Measurements from ENCODE around the gene MCRIP1. TPM values are rescaled to one million over a fixed set of nuclear protein-coding genes. Genes with fewer than 3 reads are reported as not detected.
A peak's percentile ranks its signal among the peaks of the same experiment; 100 is the strongest.

The MCRIP1 gene
- total and polyA plus RNA-seq, 9 of the 15 experiments (the other 6 are each of a cell fraction or from before 2014, with no cell fraction given) = 0.39 to 35.8 (median 9.7) TPM

DNA sequence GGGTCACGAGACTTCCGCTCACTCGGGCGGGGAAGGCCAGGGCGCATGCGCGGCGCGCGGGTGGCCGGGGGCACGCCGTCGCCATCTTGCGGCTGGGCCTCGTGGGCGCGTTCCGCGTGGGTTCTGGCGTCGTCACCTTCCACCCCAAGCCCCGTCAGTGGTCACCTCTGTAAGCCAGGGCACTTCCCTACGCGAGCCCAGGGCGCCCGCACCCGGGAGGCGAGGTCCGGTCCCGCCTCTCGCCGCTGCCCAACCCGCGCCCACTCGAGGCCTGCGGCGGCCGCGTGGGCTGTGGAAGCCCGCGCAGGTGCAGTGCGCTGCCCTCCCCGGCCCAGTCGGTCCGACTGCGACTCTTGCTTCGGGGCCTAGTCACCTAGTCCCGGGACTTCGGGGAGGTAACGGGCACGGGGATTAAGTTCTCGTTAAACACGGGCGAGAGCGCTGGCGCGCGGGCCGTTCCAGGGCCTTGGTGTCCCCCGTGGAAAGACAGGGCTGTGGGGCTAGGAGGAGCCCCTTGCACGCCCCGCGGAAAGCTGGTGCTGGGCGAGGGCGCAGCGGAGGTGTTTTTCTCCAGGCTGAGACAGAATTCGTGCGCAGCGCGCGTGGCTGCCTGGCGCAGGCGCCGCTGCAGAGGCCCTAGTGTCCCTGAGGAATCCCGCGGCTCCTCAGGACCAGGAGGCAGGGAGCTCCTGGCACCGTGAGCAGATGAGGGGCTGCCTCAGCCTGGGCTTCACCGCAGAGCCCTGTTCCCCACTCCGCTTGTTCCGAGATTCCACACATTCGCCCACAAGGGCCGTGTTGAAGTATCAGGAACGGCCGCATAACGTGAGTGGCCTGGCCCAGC is 38.5 kb upstream of the MCRIP1 start (continued):
- TF ChIP-seq, protein P1, sequence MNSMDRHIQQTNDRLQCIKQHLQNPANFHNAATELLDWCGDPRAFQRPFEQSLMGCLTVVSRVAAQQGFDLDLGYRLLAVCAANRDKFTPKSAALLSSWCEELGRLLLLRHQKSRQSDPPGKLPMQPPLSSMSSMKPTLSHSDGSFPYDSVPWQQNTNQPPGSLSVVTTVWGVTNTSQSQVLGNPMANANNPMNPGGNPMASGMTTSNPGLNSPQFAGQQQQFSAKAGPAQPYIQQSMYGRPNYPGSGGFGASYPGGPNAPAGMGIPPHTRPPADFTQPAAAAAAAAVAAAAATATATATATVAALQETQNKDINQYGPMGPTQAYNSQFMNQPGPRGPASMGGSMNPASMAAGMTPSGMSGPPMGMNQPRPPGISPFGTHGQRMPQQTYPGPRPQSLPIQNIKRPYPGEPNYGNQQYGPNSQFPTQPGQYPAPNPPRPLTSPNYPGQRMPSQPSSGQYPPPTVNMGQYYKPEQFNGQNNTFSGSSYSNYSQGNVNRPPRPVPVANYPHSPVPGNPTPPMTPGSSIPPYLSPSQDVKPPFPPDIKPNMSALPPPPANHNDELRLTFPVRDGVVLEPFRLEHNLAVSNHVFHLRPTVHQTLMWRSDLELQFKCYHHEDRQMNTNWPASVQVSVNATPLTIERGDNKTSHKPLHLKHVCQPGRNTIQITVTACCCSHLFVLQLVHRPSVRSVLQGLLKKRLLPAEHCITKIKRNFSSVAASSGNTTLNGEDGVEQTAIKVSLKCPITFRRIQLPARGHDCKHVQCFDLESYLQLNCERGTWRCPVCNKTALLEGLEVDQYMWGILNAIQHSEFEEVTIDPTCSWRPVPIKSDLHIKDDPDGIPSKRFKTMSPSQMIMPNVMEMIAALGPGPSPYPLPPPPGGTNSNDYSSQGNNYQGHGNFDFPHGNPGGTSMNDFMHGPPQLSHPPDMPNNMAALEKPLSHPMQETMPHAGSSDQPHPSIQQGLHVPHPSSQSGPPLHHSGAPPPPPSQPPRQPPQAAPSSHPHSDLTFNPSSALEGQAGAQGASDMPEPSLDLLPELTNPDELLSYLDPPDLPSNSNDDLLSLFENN (IDR thresholded peaks at IDR 0.05; ENCODE audit: low read depth in 2 of 2, low read length in 2 of 2) = 0 out of 4 replicates have a peak, but pooled peaks of 1 of the 2 experiments have one; percentile 26
- no peak for TF ChIP-seq PYGO2 (tag; IDR thresholded peaks at IDR 0.05)
- TF ChIP-seq LARP7 (IDR thresholded peaks at IDR 0.05) = 0 out of 2 replicates have a peak, but pooled peaks have one; percentile 18
- no peak for TF ChIP-seq SNRNP70 (optimal IDR thresholded peaks at IDR 0.05; ENCODE audit: low read depth, low read length)
- TF ChIP-seq OTX1 (CRISPR knock-in tag; IDR thresholded peaks at IDR 0.05) = no peak; the same call in 1 of the 2 replicates
- TF ChIP-seq DMBX1 (CRISPR knock-in tag; IDR thresholded peaks at IDR 0.05; ENCODE audit: borderline replicate concordance) = peak; percentile 49; the same call in 1 of the 2 replicates
- no peak for TF ChIP-seq ZZZ3 (IDR thresholded peaks at IDR 0.05)
- TF ChIP-seq TBP (optimal IDR thresholded peaks at IDR 0.05; ENCODE audit: low read depth, low read length) = peak; percentile 75
- TF ChIP-seq L3MBTL2 (IDR thresholded peaks at IDR 0.05) = peak; percentile 98
- 0 out of 2 replicates have a peak, but pooled peaks have one; percentile 3 for TF ChIP-seq ZNF263 (CRISPR knock-in tag; IDR thresholded peaks at IDR 0.05; ENCODE audit: borderline replicate concordance)
- TF ChIP-seq, protein P2, sequence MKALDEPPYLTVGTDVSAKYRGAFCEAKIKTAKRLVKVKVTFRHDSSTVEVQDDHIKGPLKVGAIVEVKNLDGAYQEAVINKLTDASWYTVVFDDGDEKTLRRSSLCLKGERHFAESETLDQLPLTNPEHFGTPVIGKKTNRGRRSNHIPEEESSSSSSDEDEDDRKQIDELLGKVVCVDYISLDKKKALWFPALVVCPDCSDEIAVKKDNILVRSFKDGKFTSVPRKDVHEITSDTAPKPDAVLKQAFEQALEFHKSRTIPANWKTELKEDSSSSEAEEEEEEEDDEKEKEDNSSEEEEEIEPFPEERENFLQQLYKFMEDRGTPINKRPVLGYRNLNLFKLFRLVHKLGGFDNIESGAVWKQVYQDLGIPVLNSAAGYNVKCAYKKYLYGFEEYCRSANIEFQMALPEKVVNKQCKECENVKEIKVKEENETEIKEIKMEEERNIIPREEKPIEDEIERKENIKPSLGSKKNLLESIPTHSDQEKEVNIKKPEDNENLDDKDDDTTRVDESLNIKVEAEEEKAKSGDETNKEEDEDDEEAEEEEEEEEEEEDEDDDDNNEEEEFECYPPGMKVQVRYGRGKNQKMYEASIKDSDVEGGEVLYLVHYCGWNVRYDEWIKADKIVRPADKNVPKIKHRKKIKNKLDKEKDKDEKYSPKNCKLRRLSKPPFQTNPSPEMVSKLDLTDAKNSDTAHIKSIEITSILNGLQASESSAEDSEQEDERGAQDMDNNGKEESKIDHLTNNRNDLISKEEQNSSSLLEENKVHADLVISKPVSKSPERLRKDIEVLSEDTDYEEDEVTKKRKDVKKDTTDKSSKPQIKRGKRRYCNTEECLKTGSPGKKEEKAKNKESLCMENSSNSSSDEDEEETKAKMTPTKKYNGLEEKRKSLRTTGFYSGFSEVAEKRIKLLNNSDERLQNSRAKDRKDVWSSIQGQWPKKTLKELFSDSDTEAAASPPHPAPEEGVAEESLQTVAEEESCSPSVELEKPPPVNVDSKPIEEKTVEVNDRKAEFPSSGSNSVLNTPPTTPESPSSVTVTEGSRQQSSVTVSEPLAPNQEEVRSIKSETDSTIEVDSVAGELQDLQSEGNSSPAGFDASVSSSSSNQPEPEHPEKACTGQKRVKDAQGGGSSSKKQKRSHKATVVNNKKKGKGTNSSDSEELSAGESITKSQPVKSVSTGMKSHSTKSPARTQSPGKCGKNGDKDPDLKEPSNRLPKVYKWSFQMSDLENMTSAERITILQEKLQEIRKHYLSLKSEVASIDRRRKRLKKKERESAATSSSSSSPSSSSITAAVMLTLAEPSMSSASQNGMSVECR (CRISPR knock-in tag; IDR thresholded peaks at IDR 0.05) = peak; percentile 92
- peak; percentile 86 for TF ChIP-seq FIP1L1 (IDR thresholded peaks at IDR 0.05; ENCODE audit: low read depth, low read length, poor library complexity, severe bottlenecking)
- TF ChIP-seq NONO (IDR thresholded peaks at IDR 0.05; ENCODE audit: low read depth in 2 of 2, low read length in 1 of 2) = peak in 1 of 2 experiments; percentile 94; a peak in 3 of 4 replicates
- TF ChIP-seq, protein P3, sequence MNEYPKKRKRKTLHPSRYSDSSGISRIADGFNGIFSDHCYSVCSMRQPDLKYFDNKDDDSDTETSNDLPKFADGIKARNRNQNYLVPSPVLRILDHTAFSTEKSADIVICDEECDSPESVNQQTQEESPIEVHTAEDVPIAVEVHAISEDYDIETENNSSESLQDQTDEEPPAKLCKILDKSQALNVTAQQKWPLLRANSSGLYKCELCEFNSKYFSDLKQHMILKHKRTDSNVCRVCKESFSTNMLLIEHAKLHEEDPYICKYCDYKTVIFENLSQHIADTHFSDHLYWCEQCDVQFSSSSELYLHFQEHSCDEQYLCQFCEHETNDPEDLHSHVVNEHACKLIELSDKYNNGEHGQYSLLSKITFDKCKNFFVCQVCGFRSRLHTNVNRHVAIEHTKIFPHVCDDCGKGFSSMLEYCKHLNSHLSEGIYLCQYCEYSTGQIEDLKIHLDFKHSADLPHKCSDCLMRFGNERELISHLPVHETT (CRISPR knock-in tag; conservative IDR thresholded peaks at IDR 0.05 in 1 of 2, IDR thresholded peaks at IDR 0.05 in 1 of 2) = peak in 1 of 2 experiments; percentile 91; a peak in 2 of 4 replicates
- TF ChIP-seq HNRNPL (IDR thresholded peaks at IDR 0.05; ENCODE audit: low read depth, low read length) = peak; percentile 64; the same call in 1 of the 2 replicates

All from K562 (cell line).